ENCODE measurements around the gene TNFRSF25.

DNA sequence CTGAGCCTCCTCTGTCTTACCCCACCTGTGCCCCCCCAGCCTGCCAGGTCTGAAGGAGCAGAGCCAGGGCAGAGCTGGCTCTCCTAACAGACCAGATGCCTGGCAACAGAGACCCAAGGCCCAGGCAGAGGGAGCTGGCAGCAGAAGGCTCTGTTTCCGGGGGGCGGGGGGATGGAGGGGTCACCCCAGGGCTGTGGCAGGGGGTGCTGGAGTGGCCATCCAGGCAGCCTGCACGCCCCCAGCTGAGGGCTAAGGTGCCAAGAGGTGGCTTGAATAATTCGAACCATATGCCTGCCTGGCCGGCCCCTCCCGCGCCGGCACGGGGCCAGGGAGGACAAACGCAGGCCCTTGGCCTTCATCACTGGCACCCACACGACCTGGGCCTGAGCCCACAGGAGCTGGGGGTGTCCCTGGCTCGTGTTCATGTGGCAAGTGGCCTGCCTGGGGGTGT is 41.5 kb upstream of the TNFRSF25 start:
- TF ChIP-seq, protein P1, sequence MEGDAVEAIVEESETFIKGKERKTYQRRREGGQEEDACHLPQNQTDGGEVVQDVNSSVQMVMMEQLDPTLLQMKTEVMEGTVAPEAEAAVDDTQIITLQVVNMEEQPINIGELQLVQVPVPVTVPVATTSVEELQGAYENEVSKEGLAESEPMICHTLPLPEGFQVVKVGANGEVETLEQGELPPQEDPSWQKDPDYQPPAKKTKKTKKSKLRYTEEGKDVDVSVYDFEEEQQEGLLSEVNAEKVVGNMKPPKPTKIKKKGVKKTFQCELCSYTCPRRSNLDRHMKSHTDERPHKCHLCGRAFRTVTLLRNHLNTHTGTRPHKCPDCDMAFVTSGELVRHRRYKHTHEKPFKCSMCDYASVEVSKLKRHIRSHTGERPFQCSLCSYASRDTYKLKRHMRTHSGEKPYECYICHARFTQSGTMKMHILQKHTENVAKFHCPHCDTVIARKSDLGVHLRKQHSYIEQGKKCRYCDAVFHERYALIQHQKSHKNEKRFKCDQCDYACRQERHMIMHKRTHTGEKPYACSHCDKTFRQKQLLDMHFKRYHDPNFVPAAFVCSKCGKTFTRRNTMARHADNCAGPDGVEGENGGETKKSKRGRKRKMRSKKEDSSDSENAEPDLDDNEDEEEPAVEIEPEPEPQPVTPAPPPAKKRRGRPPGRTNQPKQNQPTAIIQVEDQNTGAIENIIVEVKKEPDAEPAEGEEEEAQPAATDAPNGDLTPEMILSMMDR (IDR thresholded peaks at IDR 0.05; ENCODE audit: poor library complexity): no peak
- no peak for TF ChIP-seq EZH2phosphoT487 (IDR thresholded peaks at IDR 0.05; ENCODE audit: low read depth, severe bottlenecking, unreplicated experiment)
- no peak for TF ChIP-seq EZH2 (IDR thresholded peaks at IDR 0.05; ENCODE audit: borderline replicate concordance)
